Measurements from ENCODE around the gene CNKSR3.

DNA sequence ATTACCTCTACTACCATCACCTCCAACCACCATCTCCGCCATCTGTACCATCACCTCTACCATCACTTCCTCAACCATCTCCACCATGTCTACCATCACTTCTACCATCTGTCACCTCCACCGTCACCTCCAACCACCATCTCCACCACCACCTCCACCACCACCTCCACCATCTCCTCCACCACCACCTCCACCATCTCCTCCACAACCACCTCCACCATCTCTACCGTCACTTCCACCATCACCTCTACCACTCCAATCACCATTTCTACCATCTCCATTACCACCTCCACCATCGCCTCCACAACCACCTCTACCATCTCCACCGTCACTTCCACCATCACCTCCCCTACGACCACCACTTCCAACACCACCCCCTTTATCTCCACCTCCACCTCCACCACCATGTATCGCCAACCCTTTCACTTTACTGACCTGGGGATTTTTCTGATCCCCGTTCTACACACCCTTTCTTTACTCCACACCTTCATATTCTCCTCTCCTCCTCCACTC, 156.2 kb downstream of the CNKSR3 start:
- TF ChIP-seq, protein P1, sequence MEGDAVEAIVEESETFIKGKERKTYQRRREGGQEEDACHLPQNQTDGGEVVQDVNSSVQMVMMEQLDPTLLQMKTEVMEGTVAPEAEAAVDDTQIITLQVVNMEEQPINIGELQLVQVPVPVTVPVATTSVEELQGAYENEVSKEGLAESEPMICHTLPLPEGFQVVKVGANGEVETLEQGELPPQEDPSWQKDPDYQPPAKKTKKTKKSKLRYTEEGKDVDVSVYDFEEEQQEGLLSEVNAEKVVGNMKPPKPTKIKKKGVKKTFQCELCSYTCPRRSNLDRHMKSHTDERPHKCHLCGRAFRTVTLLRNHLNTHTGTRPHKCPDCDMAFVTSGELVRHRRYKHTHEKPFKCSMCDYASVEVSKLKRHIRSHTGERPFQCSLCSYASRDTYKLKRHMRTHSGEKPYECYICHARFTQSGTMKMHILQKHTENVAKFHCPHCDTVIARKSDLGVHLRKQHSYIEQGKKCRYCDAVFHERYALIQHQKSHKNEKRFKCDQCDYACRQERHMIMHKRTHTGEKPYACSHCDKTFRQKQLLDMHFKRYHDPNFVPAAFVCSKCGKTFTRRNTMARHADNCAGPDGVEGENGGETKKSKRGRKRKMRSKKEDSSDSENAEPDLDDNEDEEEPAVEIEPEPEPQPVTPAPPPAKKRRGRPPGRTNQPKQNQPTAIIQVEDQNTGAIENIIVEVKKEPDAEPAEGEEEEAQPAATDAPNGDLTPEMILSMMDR (IDR thresholded peaks at IDR 0.05): no peak
- TF ChIP-seq POLR2A (IDR thresholded peaks at IDR 0.05): no peak
